GM21447 (cell line): Measurements from ENCODE around the gene PILRA.

Source experiments
- ATAC-seq: cut with Tn5 transposase; IDR thresholded peaks from one replicate; pipeline ENCODE4 v1.9.1; 2021; ENCODE audit not compliant: unreplicated experiment

Gene PILRA

GRCh38 chr7:100406767-100407166 is 33.5 kb downstream of the PILRA start:
- no peak for ATAC-seq

- peak; percentile 72 for ATAC-seq
Observed at GRCh38 chr7:100407285-100408180, 34.2 kb downstream of the PILRA start.

- no peak for ATAC-seq
Observed at GRCh38 chr7:100411101-100411500, 37.8 kb downstream of the PILRA start.

- ATAC-seq: no peak
Observed at GRCh38 chr7:100413346-100413745, 40.1 kb downstream of the PILRA start.

- ATAC-seq: no peak
Observed at GRCh38 chr7:100413889-100414288, 40.6 kb downstream of the PILRA start.

GRCh38 chr7:100415448-100415847 is 42.2 kb downstream of the PILRA start:
- ATAC-seq: no peak

- no peak for ATAC-seq
Observed at GRCh38 chr7:100418930-100419659, 45.8 kb downstream of the PILRA start.

GRCh38 chr7:100419660-100420226 is 46.5 kb downstream of the PILRA start:
- no peak for ATAC-seq

- ATAC-seq: no peak
Observed at GRCh38 chr7:100423315-100423714, 50.0 kb downstream of the PILRA start.

GRCh38 chr7:100425347-100425746 is 52.1 kb downstream of the PILRA start:
- ATAC-seq: no peak

GRCh38 chr7:100426516-100426915 is 53.2 kb downstream of the PILRA start:
- no peak for ATAC-seq

- ATAC-seq: no peak
Observed at GRCh38 chr7:100427762-100428198, 54.5 kb downstream of the PILRA start.

GRCh38 chr7:100428199-100428966 is 55.1 kb downstream of the PILRA start, which contains the start of gene ZCWPW1:
Gene ZCWPW1 (minus strand): TSS chr7:100428703. CDS start chr7:100420649, 8,054 bp downstream.
- peak; percentile 39 for ATAC-seq

- ATAC-seq: peak; percentile 37
Observed at GRCh38 chr7:100428967-100429636, 55.8 kb downstream of the PILRA start.

GRCh38 chr7:100429637-100430492 is 56.6 kb downstream of the PILRA start, which contains the start of gene MEPCE:
Gene MEPCE (plus strand): TSS chr7:100429831. CDS start chr7:100430019, 188 bp downstream.
- ATAC-seq: peak; percentile 33

- peak; percentile 2 for ATAC-seq
Observed at GRCh38 chr7:100430493-100431285, 57.4 kb downstream of the PILRA start.

GRCh38 chr7:100431286-100431735 is 58.0 kb downstream of the PILRA start:
- no peak for ATAC-seq

- ATAC-seq: no peak
Observed at GRCh38 chr7:100432053-100432452, 58.8 kb downstream of the PILRA start.
